Activated B cell treated with CpG ODN at 0.5 μM for 24 hours (primary cell): ENCODE results near the gene DAZAP1. TPM values are rescaled to one million over a fixed set of nuclear protein-coding genes. Genes with fewer than 3 reads are reported as not detected.

Experiments used
- ATAC-seq: fragments of 200-7000 bp; cut with Tn5 transposase; one replicate; pipeline ENCODE4 v1.10.0; 2021; ENCODE audit warnings: low read depth, mild to moderate bottlenecking, moderate library complexity
- CTCF ChIA-PET: fragments of 350-600 bp; sonication (Branson Sonifier 250); formaldehyde crosslinking; loops from one replicate; lab custom pipeline; 2021; ENCODE audit warnings: antibody characterized with exemption; lab: Charles Lee
- POLR2A ChIA-PET: fragments of 350-600 bp; sonication (Branson Sonifier 250); formaldehyde crosslinking; loops from one replicate; lab custom pipeline; 2021; ENCODE audit warnings: antibody characterized with exemption; lab: Charles Lee
- DNase-seq: peaks from one replicate; pipeline ENCODE4 v3.0.0; 2022
- H3K27ac Mint-ChIP-seq: one replicate; pipeline ENCODE4 v1.8.0; 2020; ENCODE audit warnings: mixed read lengths
- H3K27me3 Mint-ChIP-seq: one replicate; pipeline ENCODE4 v1.8.0; 2021; ENCODE audit warnings: mixed read lengths
- H3K36me3 Mint-ChIP-seq: one replicate; pipeline ENCODE4 v1.8.0; 2021; ENCODE audit warnings: low read depth, mixed read lengths
- H3K4me1 Mint-ChIP-seq: one replicate; pipeline ENCODE4 v1.8.0; 2021; ENCODE audit warnings: mixed read lengths
- H3K4me3 Mint-ChIP-seq: one replicate; pipeline ENCODE4 v1.8.0; 2020; ENCODE audit warnings: mild to moderate bottlenecking, mixed read lengths
- H3K9me3 Mint-ChIP-seq: one replicate; pipeline ENCODE4 v1.8.0; 2020; ENCODE audit warnings: mixed read lengths
- intact Hi-C: fragments of 100-400 bp; cut with micrococcal nuclease; formaldehyde crosslinking; loops from one replicate; pipeline ENCODE4 v1.15.1; 2024
- total RNA-seq: library from RNA; stranded (reverse); gene quantifications from 2 replicates; pipeline ENCODE4 v1.2.3, GENCODE V29; 2022
- TF ChIP-seq, protein P1 (sequence below): fragments of 200-600 bp; IDR thresholded peaks from one replicate; pipeline ENCODE4 v1.8.0; 2022; ENCODE audit warnings: antibody characterized with exemption, mild to moderate bottlenecking

DAZAP1 gene
- total RNA-seq, 1 donor from 2014 or later, result 195 TPM

DNA sequence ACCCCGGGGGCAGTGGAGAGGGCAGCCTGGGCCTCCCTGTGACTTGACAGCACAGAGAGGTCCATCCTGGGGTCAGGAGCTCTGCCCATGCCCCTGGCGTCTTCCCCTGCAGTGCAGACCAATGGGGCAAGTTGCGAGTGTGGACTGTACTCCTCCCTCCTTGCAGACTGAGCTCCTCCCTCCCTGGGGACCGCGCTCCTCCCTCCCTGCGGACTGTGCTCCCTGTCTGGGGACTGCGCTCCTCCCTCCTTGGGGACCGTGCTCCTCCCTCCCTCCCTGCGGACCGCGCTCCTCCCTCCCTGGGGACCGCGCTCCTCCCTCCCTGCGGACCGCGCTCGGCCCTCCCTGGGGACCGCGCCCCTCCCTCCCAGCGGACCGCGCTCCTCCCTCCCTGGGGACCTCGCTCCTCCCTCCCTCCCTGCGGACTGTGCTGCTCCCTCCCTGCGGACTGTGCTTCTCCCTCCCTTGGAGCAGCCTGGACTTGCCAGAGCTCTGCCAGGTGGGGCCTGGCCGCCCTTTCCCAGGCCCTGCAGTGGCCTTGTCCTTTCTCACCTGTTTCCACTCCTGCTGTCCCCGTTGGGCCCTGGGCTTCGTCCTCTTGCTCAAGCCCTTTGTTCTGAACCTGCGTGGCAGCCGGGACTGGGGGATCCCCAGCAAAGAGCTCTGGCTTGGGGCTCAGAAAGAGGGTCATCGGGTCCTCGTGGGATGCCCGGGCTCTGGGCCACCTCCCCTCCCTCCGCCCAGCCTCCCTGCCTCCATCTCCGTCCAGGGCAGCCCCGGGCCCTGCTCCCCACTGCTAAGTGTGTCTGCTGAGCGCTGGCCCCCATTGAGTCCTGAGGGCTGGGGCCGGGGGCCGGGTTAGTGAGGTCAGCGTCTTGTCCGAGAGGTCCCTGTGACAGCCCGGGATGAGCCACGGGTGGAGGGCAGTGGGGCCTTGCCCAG is 12.9 kb upstream of the DAZAP1 start:
- H3K4me3 Mint-ChIP-seq, result no peak overlapping the region
- POLR2A ChIA-PET, result interaction anchor here (0.6 kb wide), 1 partner anchor 70 kb away, joined by 5 read pairs; no protein-coding TSS in a partner anchor
- CTCF ChIA-PET, result no interaction called here
- TF ChIP-seq, protein P1, sequence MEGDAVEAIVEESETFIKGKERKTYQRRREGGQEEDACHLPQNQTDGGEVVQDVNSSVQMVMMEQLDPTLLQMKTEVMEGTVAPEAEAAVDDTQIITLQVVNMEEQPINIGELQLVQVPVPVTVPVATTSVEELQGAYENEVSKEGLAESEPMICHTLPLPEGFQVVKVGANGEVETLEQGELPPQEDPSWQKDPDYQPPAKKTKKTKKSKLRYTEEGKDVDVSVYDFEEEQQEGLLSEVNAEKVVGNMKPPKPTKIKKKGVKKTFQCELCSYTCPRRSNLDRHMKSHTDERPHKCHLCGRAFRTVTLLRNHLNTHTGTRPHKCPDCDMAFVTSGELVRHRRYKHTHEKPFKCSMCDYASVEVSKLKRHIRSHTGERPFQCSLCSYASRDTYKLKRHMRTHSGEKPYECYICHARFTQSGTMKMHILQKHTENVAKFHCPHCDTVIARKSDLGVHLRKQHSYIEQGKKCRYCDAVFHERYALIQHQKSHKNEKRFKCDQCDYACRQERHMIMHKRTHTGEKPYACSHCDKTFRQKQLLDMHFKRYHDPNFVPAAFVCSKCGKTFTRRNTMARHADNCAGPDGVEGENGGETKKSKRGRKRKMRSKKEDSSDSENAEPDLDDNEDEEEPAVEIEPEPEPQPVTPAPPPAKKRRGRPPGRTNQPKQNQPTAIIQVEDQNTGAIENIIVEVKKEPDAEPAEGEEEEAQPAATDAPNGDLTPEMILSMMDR, result no peak
- no peaks in the 10 kb centered on the region for H3K9me3 Mint-ChIP-seq
- DNase-seq (no peak), ATAC-seq (no peak)
- H3K4me1 Mint-ChIP-seq, result no peaks in the 10 kb centered on the region
- peaks cover 28% of the 10 kb centered on the region for H3K36me3 Mint-ChIP-seq
- no peak overlapping the region for H3K27ac Mint-ChIP-seq
- H3K27me3 Mint-ChIP-seq, result no peaks in the 10 kb centered on the region
- intact Hi-C loops, result no loop called here

DNA sequence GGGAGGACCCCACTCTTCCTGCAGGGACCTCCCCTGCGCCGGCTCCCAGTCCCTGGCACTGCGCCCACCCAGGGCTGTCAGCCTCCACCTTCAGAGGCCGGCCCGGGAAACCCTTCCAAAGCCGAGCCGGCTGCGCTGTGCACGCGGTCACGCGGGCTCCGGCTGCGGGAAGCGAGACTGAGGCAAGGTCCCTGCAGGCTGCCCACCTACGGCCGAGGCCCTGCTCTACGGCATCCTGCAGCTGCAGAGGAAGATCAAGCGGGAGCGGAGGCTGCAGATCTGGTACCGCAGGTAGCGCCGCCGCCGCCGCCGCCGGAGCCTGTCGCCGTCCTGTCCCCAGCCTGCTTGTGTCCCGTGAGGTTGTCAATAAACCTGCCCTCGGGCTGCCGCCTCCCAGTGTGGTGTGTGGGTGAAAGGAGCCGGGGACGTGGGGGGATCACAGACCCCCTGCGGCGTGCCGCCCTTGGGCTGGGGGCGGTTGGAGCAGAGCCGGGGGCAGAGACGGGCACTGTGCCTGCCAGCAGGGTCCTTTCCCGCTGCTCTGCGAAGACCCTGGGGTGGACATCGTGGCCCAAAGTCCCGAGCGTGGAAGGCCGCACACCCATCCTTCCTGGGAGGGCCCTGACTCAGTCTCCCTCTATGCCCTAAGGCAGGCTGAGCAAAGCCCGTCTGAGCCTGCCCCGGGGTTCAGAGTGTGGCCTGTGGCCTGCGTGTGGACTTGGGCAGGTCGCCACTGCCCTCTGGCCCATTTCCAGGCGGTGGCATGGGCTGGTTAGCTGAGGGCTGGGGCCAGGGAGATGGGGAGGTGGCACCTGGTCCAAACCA is 12.0 kb upstream of the DAZAP1 start:
- ChIA-PET POLR2A (no interaction called here), CTCF (no interaction called here)
- TF ChIP-seq, protein P1, result no peak
- Mint-ChIP-seq H3K9me3 (no peaks in the 10 kb centered on the region), H3K27me3 (no peaks in the 10 kb centered on the region), H3K4me1 (no peaks in the 10 kb centered on the region), H3K27ac (no peak overlapping the region), H3K4me3 (no peak overlapping the region), H3K36me3 (peaks cover 21% of the 10 kb centered on the region)
- no peak for DNase-seq
- intact Hi-C loops, result no loop called here
- ATAC-seq, result no peak

DNA sequence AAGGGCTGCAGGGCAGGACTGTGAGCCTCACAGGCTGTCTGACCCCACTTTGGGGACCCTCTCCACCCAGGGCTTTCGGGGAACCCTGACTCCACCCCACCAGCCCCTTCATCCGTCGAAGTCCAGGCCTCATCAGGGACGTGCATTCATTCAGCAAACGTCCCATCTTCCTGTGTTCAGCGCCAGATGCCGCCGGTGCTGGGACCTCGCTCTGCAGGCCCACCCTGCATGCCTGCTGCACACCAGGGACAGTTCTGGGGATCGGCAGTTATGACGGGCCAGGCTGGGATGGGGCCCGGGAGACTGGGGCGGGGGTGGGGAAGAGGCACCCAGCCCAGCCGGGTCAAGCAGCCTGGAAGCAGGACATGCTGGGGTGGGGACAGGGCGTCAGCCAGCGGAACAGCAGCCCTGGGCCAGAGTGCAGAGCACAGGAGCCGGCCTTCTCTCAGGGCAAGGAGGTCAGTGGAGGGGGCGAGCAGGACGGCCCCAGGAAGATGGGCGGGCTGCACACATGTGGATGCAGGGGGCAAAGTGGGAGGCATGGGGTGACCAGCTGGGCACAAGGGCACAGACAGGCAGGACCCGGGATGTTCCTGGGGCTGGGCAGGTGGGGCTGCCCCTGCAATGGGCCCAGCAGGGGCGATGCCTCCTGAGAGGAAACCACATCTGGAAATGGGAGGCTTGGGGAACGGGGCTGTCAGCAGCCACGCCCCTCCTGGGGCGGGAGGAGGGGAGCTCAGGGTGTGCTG is 11.2 kb upstream of the DAZAP1 start:
- Mint-ChIP-seq H3K27me3 (no peaks in the 10 kb centered on the region), H3K9me3 (no peaks in the 10 kb centered on the region), H3K4me1 (peaks cover 6% of the 10 kb centered on the region), H3K27ac (no peak overlapping the region), H3K4me3 (no peak overlapping the region), H3K36me3 (peaks cover 15% of the 10 kb centered on the region)
- TF ChIP-seq, protein P1, result no peak
- POLR2A ChIA-PET, result no interaction called here
- CTCF ChIA-PET, result no interaction called here
- ATAC-seq (no peak), DNase-seq (no peak)
- intact Hi-C loops, result no loop called here

DNA sequence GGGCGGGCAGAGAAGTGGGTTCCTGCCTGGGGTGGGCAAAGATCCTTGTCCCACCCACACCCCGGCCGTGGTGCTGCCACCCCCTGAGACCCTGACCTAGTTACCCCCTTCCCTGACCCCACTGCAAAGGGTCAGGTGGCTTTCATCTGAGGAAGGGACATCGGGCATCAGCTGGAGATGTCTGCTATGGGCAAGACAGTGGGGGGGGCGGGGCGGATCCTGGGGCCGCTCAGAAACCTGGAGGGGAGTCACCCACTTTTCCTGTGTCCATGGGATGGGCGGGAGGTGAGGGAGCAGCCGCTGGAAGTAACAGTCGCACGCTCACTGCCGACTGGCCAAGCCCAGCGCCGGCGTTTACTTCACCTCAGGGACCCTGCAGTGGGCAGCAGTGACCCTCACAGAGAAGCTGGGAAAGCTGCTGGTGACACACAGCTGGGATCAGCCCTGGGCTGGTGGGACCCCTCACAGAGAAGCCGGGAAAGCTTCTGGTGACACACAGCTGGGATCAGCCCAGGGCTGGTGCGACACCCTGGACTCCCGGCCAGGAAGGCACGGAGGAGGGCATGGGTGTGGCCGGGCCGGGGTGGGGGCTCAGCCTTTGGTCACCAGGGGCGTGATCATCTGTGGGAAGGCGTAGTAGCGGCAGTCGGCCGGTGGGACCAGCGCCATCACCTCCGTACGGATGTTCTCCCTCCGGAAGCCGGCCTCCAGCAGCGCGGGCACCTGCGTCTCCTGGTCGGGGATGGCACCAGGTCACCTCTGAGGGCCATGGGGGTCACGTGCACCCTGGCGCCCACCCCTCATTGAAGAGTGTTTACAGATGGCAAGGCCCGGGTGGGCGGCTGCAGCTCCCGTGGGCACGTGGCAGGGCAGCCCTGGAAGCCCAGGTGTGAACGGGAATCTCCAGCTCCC is 10.4 kb upstream of the DAZAP1 start:
- Mint-ChIP-seq H3K36me3 (peaks cover 13% of the 10 kb centered on the region), H3K4me3 (no peak overlapping the region), H3K4me1 (peaks cover 7% of the 10 kb centered on the region), H3K27ac (no peak overlapping the region), H3K9me3 (no peaks in the 10 kb centered on the region), H3K27me3 (no peaks in the 10 kb centered on the region)
- CTCF ChIA-PET, result no interaction called here
- POLR2A ChIA-PET, result interaction anchor here (1.1 kb wide), 1 partner anchor 12 kb away, joined by 6 read pairs; no protein-coding TSS in a partner anchor
- DNase-seq (no peak), ATAC-seq (no peak)
- intact Hi-C loops, result no loop called here
- TF ChIP-seq, protein P1, result no peak
